ENCODE results near the gene KRT1.

DNA sequence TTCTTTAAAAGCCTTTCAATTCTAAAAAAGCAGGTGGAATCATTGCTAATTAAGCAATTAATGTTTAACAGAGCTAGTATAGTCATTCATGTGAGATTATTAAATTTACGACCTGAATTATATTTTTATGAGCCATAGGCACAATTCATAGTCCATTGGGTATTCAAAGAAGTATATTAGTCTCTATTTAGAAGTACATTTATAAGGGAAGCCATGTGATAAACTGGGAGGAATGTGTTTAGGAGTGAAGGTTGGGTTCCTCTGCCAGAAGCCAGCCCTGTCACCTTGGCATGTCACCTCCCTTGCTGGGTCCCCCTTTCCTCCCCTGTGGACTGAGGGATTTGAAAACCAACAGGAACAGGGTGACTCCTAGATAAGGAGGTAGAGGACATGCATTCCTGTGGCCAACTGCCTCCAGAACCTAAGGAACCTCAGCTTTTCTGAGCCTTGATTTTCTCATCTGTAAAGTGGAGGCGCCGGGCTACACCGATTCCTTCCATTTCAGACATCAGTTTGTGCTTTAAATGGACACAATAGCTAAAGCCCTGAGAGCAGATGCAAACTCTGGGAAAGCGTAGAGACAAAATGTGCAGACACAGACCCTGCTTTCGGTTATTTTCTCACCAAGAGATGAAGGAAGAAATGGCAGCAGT is 22.8 kb downstream of the KRT1 start:
- TF ChIP-seq, protein P1, sequence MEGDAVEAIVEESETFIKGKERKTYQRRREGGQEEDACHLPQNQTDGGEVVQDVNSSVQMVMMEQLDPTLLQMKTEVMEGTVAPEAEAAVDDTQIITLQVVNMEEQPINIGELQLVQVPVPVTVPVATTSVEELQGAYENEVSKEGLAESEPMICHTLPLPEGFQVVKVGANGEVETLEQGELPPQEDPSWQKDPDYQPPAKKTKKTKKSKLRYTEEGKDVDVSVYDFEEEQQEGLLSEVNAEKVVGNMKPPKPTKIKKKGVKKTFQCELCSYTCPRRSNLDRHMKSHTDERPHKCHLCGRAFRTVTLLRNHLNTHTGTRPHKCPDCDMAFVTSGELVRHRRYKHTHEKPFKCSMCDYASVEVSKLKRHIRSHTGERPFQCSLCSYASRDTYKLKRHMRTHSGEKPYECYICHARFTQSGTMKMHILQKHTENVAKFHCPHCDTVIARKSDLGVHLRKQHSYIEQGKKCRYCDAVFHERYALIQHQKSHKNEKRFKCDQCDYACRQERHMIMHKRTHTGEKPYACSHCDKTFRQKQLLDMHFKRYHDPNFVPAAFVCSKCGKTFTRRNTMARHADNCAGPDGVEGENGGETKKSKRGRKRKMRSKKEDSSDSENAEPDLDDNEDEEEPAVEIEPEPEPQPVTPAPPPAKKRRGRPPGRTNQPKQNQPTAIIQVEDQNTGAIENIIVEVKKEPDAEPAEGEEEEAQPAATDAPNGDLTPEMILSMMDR (IDR thresholded peaks at IDR 0.05; ENCODE audit: insufficient read depth, low read length), result no peak
- TF ChIP-seq POLR2AphosphoS5 (IDR thresholded peaks at IDR 0.05; ENCODE audit: low read depth), result no peak

Data from HL-60 (cell line).